SK-N-SH (cell line): Measurements from ENCODE around the gene STRADA. TPM values are rescaled to one million over a fixed set of nuclear protein-coding genes. Genes with fewer than 3 reads are reported as not detected.
A peak's percentile ranks its signal among the peaks of the same experiment; 100 is the strongest.

Experiments
- CTCF ChIA-PET: fragments of 300-600, 350-600 bp; formaldehyde crosslinking; extraction: SDS; loops from one replicate; lab custom pipeline; 2021; lab: Yijun Ruan, JAX
- POLR2A ChIA-PET: fragments of 350-600 bp; sonication (Branson Sonifier 250); formaldehyde crosslinking; extraction: SDS; loops from one replicate; lab custom pipeline; 2020; ENCODE audit warnings: antibody characterized with exemption, inconsistent platforms; lab: Yijun Ruan, JAX
- DNase-seq: peaks from one replicate; pipeline ENCODE4 v3.0.0; 2012
- H2AFZ ChIP-seq: fragments of 200-600 bp; sonication (generic); 2 replicates; pipeline ENCODE4 v1.8.1; 2016; ENCODE audit warnings: antibody characterized with exemption, mild to moderate bottlenecking, low read depth
- H3F3A ChIP-seq: fragments of 200-600 bp; sonication (generic); replicated peaks from 2 replicates; pipeline ENCODE3; 2016; ENCODE audit warnings: antibody characterized with exemption, mild to moderate bottlenecking; ENCODE audit not compliant: insufficient read depth
- H3K27ac ChIP-seq, 2 experiments: fragments of 200-500 bp in 1 of 2; fragments of 200-600 bp in 1 of 2; sonication (Bioruptor generic) in 1 of 2; sonication (generic), shearing (Covaris generic) in 1 of 2; 2 replicates each; pipeline versions ENCODE4 v1.5.1 to v1.6.1; 2014 to 2016; ENCODE audit warnings: low read depth in 2 of 2, inconsistent platforms in 1 of 2, low read length in 1 of 2, mild to moderate bottlenecking in 1 of 2, mixed read lengths in 1 of 2
- H3K27me3 ChIP-seq: fragments of 200-600 bp; sonication (generic), shearing (Covaris generic); 2 replicates; pipeline ENCODE4 v1.6.1; 2016; ENCODE audit warnings: mixed run types; ENCODE audit not compliant: insufficient read depth
- H3K36me3 ChIP-seq, 2 experiments: fragments of 200-500 bp in 1 of 2; fragments of 200-600 bp in 1 of 2; sonication (Bioruptor generic) in 1 of 2; sonication (generic) in 1 of 2; replicated peaks in 1 of 2; 2 replicates each; pipeline versions ENCODE3 to v1.5.1; 2014 to 2016; ENCODE audit warnings: low read length in 1 of 2, mild to moderate bottlenecking in 1 of 2; ENCODE audit not compliant: insufficient read depth in 2 of 2, control insufficient read depth in 1 of 2
- H3K4me1 ChIP-seq, 2 experiments: fragments of 200-500 bp in 1 of 2; fragments of 200-600 bp in 1 of 2; sonication (Bioruptor generic) in 1 of 2; sonication (generic), shearing (Covaris generic) in 1 of 2; 2 replicates each; pipeline versions ENCODE4 v1.5.1 to v1.6.1; 2014 to 2016; ENCODE audit warnings: low read depth in 1 of 2, low read length in 1 of 2, mixed run types in 1 of 2; ENCODE audit not compliant: insufficient read depth in 2 of 2, control insufficient read depth in 1 of 2
- H3K4me2 ChIP-seq: fragments of 200-600 bp; sonication (generic), shearing (Covaris generic); 2 replicates; pipeline ENCODE4 v1.6.1; 2017; ENCODE audit warnings: mixed run types
- H3K4me3 ChIP-seq, 2 experiments: fragments of 200-500 bp in 1 of 2; fragments of 200-600 bp in 1 of 2; sonication (Bioruptor generic) in 1 of 2; sonication (generic), shearing (Covaris generic) in 1 of 2; 2 replicates each; pipeline versions ENCODE4 v1.5.1 to v1.8.1; 2014 to 2016; ENCODE audit warnings: low read depth in 2 of 2, inconsistent platforms in 1 of 2, low read length in 1 of 2, mild to moderate bottlenecking in 1 of 2, mixed read lengths in 1 of 2, moderate library complexity in 1 of 2
- H3K79me2 ChIP-seq: fragments of 200-600 bp; sonication (generic); 2 replicates; pipeline ENCODE4 v1.8.1; 2017; ENCODE audit warnings: mild to moderate bottlenecking; ENCODE audit not compliant: insufficient read depth
- H3K9ac ChIP-seq: fragments of 200-600 bp; sonication (generic); 2 replicates; pipeline ENCODE4 v1.6.1; 2017; ENCODE audit warnings: mixed run types
- H3K9me2 ChIP-seq: fragments of 200-600 bp; sonication (generic); 2 replicates; pipeline ENCODE4 v1.6.1; 2017; ENCODE audit warnings: mixed run types
- H3K9me3 ChIP-seq: fragments of 200-600 bp; sonication (generic); 2 replicates; pipeline ENCODE4 v1.6.1; 2017; ENCODE audit warnings: mixed run types, mild to moderate bottlenecking, moderate library complexity
- H4K20me1 ChIP-seq: fragments of 200-600 bp; sonication (generic); 2 replicates; pipeline ENCODE4 v1.6.1; 2017; ENCODE audit warnings: mild to moderate bottlenecking, mixed run types; ENCODE audit not compliant: insufficient read depth
- ELF1 ChIP-seq: IDR thresholded peaks from 2 replicates; pipeline ENCODE4 v1.4.0; 2012
- FOXJ3 ChIP-seq: sonication (generic); formaldehyde crosslinking; IDR thresholded peaks from 2 replicates; pipeline ENCODE4 v1.5.1; 2020; ENCODE audit warnings: mild to moderate bottlenecking, missing genetic modification reagents
- JUND ChIP-seq: IDR thresholded peaks from 2 replicates; pipeline ENCODE4 v1.4.0; 2012
- PBX3 ChIP-seq: IDR thresholded peaks from 2 replicates; pipeline ENCODE4; 2012
- RCOR1 ChIP-seq: fragments of 150-350 bp; IDR thresholded peaks from 2 replicates; pipeline ENCODE4 v1.6.1; 2017; ENCODE audit warnings: antibody characterized with exemption, low read length
- REST ChIP-seq: IDR thresholded peaks from 2 replicates; pipeline ENCODE4 v1.6.1; 2012; ENCODE audit warnings: mild to moderate bottlenecking, low read depth, low read length, moderate library complexity
- RXRA ChIP-seq: IDR thresholded peaks from 2 replicates; pipeline ENCODE4 v1.4.0; 2012; ENCODE audit warnings: low read depth, mild to moderate bottlenecking, borderline replicate concordance
- SIN3A ChIP-seq: IDR thresholded peaks from 2 replicates; pipeline ENCODE4 v1.6.1; 2012; ENCODE audit warnings: low read depth, mild to moderate bottlenecking, low read length, moderate library complexity, borderline replicate concordance
- SMC3 ChIP-seq: IDR thresholded peaks from 2 replicates; pipeline ENCODE4 v1.6.1; 2012; ENCODE audit warnings: low read depth, low read length, improper control_type of control experiment
- TCF12 ChIP-seq: IDR thresholded peaks from 2 replicates; pipeline ENCODE4 v1.4.0; 2012
- TEAD4 ChIP-seq: IDR thresholded peaks from 2 replicates; pipeline ENCODE4 v1.4.0; 2012; ENCODE audit warnings: mild to moderate bottlenecking, borderline replicate concordance; ENCODE audit not compliant: insufficient read depth
- YY1 ChIP-seq: IDR thresholded peaks from 2 replicates; pipeline ENCODE4 v1.4.0; 2012; ENCODE audit warnings: low read depth, mild to moderate bottlenecking
- WGBS: methylation state at CpG from one replicate; pipeline ENCODE4 v1.1.6; 2017; ENCODE audit warnings: low lambda C conversion rate; 5-methylcytosine and 5-hydroxymethylcytosine counted together
- polyA plus RNA-seq, 3 experiments: library from polyadenylated mRNA; depleted of rRNA; stranded (reverse); fragments of >200 nt; gene quantifications; 2 replicates each; pipeline ENCODE4 v1.2.3, GENCODE V29; 2012

The STRADA gene
- polyA plus RNA-seq, 1 of the 3 experiments (the other 2 are of a cell fraction), result 37.3 TPM

- Histone ChIP-seq H3K9me2 (no peaks in the 10 kb centered on the region), H3K4me2 (no peak overlapping the region), H3F3A (peaks cover 45% of the 10 kb centered on the region), H3K27ac (peak overlapping the region in 1 of 2 experiments; percentile 80; a peak in 2 of 4 replicates), H3K36me3 (peaks cover 35 to 71% of the 10 kb centered on the region in 2 experiments), H3K4me1 (peaks cover 0 to 49% of the 10 kb centered on the region in 2 experiments; a peak in 1 of 4 replicates), H2AFZ (no peak overlapping the region), H3K79me2 (peaks cover 10% of the 10 kb centered on the region; the same call in 1 of the 2 replicates), H3K9me3 (no peaks in the 10 kb centered on the region), H4K20me1 (peaks cover 11% of the 10 kb centered on the region), H3K9ac (no peak overlapping the region), H3K4me3 (no peak overlapping the region), H3K27me3 (no peaks in the 10 kb centered on the region)
- no peak for TF ChIP-seq RXRA
- TF ChIP-seq RCOR1, result no peak
- no peak for TF ChIP-seq TEAD4
- no peak for TF ChIP-seq SIN3A
- TF ChIP-seq ELF1, result no peak
- TF ChIP-seq REST, result no peak
- no peak for TF ChIP-seq YY1
- no peak for TF ChIP-seq PBX3
- TF ChIP-seq SMC3, result no peak
- no peak for TF ChIP-seq JUND
- no peak for TF ChIP-seq FOXJ3
- no peak for TF ChIP-seq TCF12
- DNase-seq, result no peak
- 98% methylated on average over 8 of the region's 18 CpGs for WGBS
- POLR2A ChIA-PET, result interaction anchor here (0.7 to 5.1 kb wide), 8 partner anchors 10 to 145 kb away, joined by 3 to 36 read pairs (median 6); partner anchors contain the start of gene MAP3K3
- CTCF ChIA-PET, result interaction anchor here (1.0 to 14.8 kb wide), 9 partner anchors 13 to 268 kb away, joined by 3 to 233 read pairs (median 6); no protein-coding TSS in a partner anchor
Observed at GRCh38 chr17:63693411-63694113, 48.0 kb downstream of the STRADA start.
